Stimulated activated CD4-positive, alpha-beta T cell treated with anti-CD3 and anti-CD28 coated beads, Interleukin-12 subunit alpha, Interleukin-12 subunit beta, amount 100 ng/mL, for 48 hours (primary cell): ENCODE measurements around the gene MRPL28.
"Not testable (repeated sequence)": the region's sequence is repeated elsewhere in the genome, so short reads cannot be mapped to it uniquely, and the experiment has no call there.

Source experiments
- DNase-seq, 3 donors: peaks; one replicate each; pipeline ENCODE4 v3.0.0-alpha.2; 2020; ENCODE audit warnings: low read depth in 2 of 3, low spot score in 1 of 3

The MRPL28 gene

GRCh38 chr16:360698-361336 lies 9.5 kb downstream of the MRPL28 start:
- DNase-seq = no peak

- no peak for DNase-seq
Observed at GRCh38 chr16:359871-360697, 10.3 kb downstream of the MRPL28 start.

- DNase-seq = no peak
Observed at GRCh38 chr16:359067-359763, 11.1 kb downstream of the MRPL28 start.

- no peak for DNase-seq
Observed at GRCh38 chr16:356741-357140, 13.6 kb downstream of the MRPL28 start.

GRCh38 chr16:354971-355461 lies 15.3 kb downstream of the MRPL28 start:
- DNase-seq = no peak

- no peak for DNase-seq
Observed at GRCh38 chr16:354291-354881, 16.0 kb downstream of the MRPL28 start.

- DNase-seq = no peak
Observed at GRCh38 chr16:353404-354290, 16.7 kb downstream of the MRPL28 start.

GRCh38 chr16:352547-353403 lies 17.6 kb downstream of the MRPL28 start, which contains the start of gene AXIN1:
AXIN1 (minus strand) TSS chr16:352723; CDS start chr16:347025, 5,698 bp downstream.
- peak; percentile 100 for DNase-seq

GRCh38 chr16:351804-352520 lies 18.4 kb downstream of the MRPL28 start:
- DNase-seq = no peak

GRCh38 chr16:350203-350602 lies 20.1 kb downstream of the MRPL28 start:
- DNase-seq = no peak

- DNase-seq = no peak
Observed at GRCh38 chr16:349211-349610, 21.1 kb downstream of the MRPL28 start.

- DNase-seq = not testable (repeated sequence)
Observed at GRCh38 chr16:348495-348894, 21.8 kb downstream of the MRPL28 start.

GRCh38 chr16:347203-347602 lies 23.1 kb downstream of the MRPL28 start:
- DNase-seq = no peak

GRCh38 chr16:346587-346986 lies 23.8 kb downstream of the MRPL28 start:
- DNase-seq = no peak

- DNase-seq = no peak
Observed at GRCh38 chr16:345772-346171, 24.6 kb downstream of the MRPL28 start.

GRCh38 chr16:342455-343213 lies 27.7 kb downstream of the MRPL28 start:
- DNase-seq = no peak

GRCh38 chr16:341974-342336 lies 28.4 kb downstream of the MRPL28 start:
- not testable (repeated sequence) for DNase-seq
